ENCODE measurements around the gene LUC7L3. TPM values are rescaled to one million over a fixed set of nuclear protein-coding genes. Genes with fewer than 3 reads are reported as not detected.
A peak's percentile ranks its signal among the peaks of the same experiment; 100 is the strongest.

Gene LUC7L3
- total and polyA plus RNA-seq, 2 of the 13 experiments (the other 11 are each of a cell fraction or from before 2014, with no cell fraction given) = 108 to 120 TPM

DNA sequence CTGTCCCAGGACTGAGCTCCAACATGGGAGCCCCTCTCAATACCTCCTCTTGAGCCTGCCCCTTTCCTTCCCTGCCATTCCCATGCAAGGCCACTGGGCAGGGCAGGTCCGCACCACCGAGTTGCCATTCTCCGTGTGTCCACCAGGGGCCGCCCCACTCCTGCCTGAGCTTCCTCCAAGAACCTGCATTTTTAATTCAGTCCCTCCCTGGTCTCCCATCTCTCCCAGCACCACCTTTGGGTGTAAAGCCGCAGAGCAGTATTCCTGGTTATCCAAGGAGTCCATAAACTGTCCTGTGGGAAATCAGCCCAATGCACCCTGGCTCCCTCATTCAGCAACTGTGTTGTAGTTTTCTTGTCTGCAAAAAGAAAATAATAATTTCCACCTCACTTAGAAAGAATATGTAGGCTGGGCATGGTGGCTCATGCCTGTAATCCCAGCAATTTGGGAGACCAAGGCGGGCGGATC lies 63.8 kb downstream of the LUC7L3 start (continued):
- TF ChIP-seq ZBTB38 (CRISPR knock-in tag; IDR thresholded peaks at IDR 0.05) (peak; percentile 66), ZKSCAN1 (IDR thresholded peaks at IDR 0.05; ENCODE audit: low read length) (0 out of 2 replicates have a peak, but pooled peaks have one; percentile 30), ZNF839 (CRISPR knock-in tag; IDR thresholded peaks at IDR 0.05; ENCODE audit: borderline replicate concordance) (peak; percentile 72; the same call in 1 of the 2 replicates), ZNF318 (CRISPR knock-in tag; IDR thresholded peaks at IDR 0.05) (no peak), TEAD3 (CRISPR knock-in tag; optimal IDR thresholded peaks at IDR 0.05; ENCODE audit: borderline replicate concordance) (peak; percentile 69), HOXD1 (CRISPR knock-in tag; IDR thresholded peaks at IDR 0.05) (no peak), ZFP41 (CRISPR knock-in tag; IDR thresholded peaks at IDR 0.05; ENCODE audit: borderline replicate concordance) (0 out of 2 replicates have a peak, but pooled peaks have one; percentile 29), CBFB (CRISPR knock-in tag; IDR thresholded peaks at IDR 0.05) (peak; percentile 49; the same call in 1 of the 2 replicates), MED13 (CRISPR knock-in tag; IDR thresholded peaks at IDR 0.05) (no peak)
- TF ChIP-seq, protein P1, sequence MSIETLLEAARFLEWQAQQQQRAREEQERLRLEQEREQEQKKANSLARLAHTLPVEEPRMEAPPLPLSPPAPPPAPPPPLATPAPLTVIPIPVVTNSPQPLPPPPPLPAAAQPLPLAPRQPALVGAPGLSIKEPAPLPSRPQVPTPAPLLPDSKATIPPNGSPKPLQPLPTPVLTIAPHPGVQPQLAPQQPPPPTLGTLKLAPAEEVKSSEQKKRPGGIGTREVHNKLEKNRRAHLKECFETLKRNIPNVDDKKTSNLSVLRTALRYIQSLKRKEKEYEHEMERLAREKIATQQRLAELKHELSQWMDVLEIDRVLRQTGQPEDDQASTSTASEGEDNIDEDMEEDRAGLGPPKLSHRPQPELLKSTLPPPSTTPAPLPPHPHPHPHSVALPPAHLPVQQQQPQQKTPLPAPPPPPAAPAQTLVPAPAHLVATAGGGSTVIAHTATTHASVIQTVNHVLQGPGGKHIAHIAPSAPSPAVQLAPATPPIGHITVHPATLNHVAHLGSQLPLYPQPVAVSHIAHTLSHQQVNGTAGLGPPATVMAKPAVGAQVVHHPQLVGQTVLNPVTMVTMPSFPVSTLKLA (IDR thresholded peaks at IDR 0.05) = no peak
- TF ChIP-seq, protein P2, sequence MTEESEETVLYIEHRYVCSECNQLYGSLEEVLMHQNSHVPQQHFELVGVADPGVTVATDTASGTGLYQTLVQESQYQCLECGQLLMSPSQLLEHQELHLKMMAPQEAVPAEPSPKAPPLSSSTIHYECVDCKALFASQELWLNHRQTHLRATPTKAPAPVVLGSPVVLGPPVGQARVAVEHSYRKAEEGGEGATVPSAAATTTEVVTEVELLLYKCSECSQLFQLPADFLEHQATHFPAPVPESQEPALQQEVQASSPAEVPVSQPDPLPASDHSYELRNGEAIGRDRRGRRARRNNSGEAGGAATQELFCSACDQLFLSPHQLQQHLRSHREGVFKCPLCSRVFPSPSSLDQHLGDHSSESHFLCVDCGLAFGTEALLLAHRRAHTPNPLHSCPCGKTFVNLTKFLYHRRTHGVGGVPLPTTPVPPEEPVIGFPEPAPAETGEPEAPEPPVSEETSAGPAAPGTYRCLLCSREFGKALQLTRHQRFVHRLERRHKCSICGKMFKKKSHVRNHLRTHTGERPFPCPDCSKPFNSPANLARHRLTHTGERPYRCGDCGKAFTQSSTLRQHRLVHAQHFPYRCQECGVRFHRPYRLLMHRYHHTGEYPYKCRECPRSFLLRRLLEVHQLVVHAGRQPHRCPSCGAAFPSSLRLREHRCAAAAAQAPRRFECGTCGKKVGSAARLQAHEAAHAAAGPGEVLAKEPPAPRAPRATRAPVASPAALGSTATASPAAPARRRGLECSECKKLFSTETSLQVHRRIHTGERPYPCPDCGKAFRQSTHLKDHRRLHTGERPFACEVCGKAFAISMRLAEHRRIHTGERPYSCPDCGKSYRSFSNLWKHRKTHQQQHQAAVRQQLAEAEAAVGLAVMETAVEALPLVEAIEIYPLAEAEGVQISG (CRISPR knock-in tag; IDR thresholded peaks at IDR 0.05) = 0 out of 2 replicates have a peak, but pooled peaks have one; percentile 24
- TF ChIP-seq, protein P3, sequence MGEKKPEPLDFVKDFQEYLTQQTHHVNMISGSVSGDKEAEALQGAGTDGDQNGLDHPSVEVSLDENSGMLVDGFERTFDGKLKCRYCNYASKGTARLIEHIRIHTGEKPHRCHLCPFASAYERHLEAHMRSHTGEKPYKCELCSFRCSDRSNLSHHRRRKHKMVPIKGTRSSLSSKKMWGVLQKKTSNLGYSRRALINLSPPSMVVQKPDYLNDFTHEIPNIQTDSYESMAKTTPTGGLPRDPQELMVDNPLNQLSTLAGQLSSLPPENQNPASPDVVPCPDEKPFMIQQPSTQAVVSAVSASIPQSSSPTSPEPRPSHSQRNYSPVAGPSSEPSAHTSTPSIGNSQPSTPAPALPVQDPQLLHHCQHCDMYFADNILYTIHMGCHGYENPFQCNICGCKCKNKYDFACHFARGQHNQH (CRISPR knock-in tag; IDR thresholded peaks at IDR 0.05) = peak; percentile 59; the same call in 1 of the 2 replicates
- TF ChIP-seq, protein P4, sequence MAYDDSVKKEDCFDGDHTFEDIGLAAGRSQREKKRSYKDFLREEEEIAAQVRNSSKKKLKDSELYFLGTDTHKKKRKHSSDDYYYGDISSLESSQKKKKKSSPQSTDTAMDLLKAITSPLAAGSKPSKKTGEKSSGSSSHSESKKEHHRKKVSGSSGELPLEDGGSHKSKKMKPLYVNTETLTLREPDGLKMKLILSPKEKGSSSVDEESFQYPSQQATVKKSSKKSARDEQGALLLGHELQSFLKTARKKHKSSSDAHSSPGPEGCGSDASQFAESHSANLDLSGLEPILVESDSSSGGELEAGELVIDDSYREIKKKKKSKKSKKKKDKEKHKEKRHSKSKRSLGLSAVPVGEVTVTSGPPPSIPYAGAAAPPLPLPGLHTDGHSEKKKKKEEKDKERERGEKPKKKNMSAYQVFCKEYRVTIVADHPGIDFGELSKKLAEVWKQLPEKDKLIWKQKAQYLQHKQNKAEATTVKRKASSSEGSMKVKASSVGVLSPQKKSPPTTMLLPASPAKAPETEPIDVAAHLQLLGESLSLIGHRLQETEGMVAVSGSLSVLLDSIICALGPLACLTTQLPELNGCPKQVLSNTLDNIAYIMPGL (CRISPR knock-in tag; IDR thresholded peaks at IDR 0.05; ENCODE audit: borderline replicate concordance in 1 of 2, low read depth in 1 of 2) = peak in 1 of 2 experiments; percentile 89; a peak in 2 of 4 replicates
